ENCODE results near the gene ZCCHC2.

- TF ChIP-seq CTCF (optimal IDR thresholded peaks at IDR 0.05 in 1 of 3, IDR thresholded peaks at IDR 0.05 in 1 of 3, conservative IDR thresholded peaks at IDR 0.05 in 1 of 3; ENCODE audit: extremely low read depth in 1 of 3, insufficient read depth in 2 of 3, low read length in 3 of 3) (no peak), EZH2 (IDR thresholded peaks at IDR 0.05; ENCODE audit: low read length) (no peak)
Measured at GRCh38 chr18:62576845-62577512, 54.2 kb downstream of the ZCCHC2 start.
